ENCODE results near the gene CCT6A.
"Not testable (repeated sequence)": the region's sequence is repeated elsewhere in the genome, so short reads cannot be mapped to it uniquely, and the experiment has no call there.

CCT6A gene

GRCh38 chr7:56063500-56063881 lies 11.9 kb downstream of the CCT6A start:
- no peak for TF ChIP-seq CTCF (IDR thresholded peaks at IDR 0.05; ENCODE audit: control insufficient read depth, extremely low read depth, insufficient read depth)
- peak overlapping the region; percentile 62; the same call in 1 of the 2 replicates for H3K4me3 ChIP-seq (ENCODE audit: low read depth, low read length)
- no peak for DNase-seq (ENCODE audit: low read depth)

GRCh38 chr7:56063882-56064625 lies 12.5 kb downstream of the CCT6A start, which contains the start of gene SUMF2:
SUMF2 (plus strand) TSS chr7:56064286; CDS start chr7:56064312, 26 bp downstream.
- peak; percentile 56 for DNase-seq (ENCODE audit: low read depth)
- peak within 1 kb of the TSS; percentile 62 for H3K4me3 ChIP-seq (ENCODE audit: low read depth, low read length)
- no peak for TF ChIP-seq CTCF (IDR thresholded peaks at IDR 0.05; ENCODE audit: control insufficient read depth, extremely low read depth, insufficient read depth)

GRCh38 chr7:56066376-56066775 lies 14.8 kb downstream of the CCT6A start:
- not testable (repeated sequence) for DNase-seq (ENCODE audit: low read depth); H3K4me3 ChIP-seq (ENCODE audit: low read depth, low read length)

GRCh38 chr7:56074371-56074791 lies 22.8 kb downstream of the CCT6A start:
- peak; percentile 95 for DNase-seq (ENCODE audit: low read depth)
- TF ChIP-seq CTCF (IDR thresholded peaks at IDR 0.05; ENCODE audit: control insufficient read depth, extremely low read depth, insufficient read depth): peak; percentile 75
- H3K4me3 ChIP-seq (ENCODE audit: low read depth, low read length): no peak overlapping the region

- H3K4me3 ChIP-seq (ENCODE audit: low read depth, low read length): no peak overlapping the region
- no peak for DNase-seq (ENCODE audit: low read depth)
- TF ChIP-seq CTCF (IDR thresholded peaks at IDR 0.05; ENCODE audit: control insufficient read depth, extremely low read depth, insufficient read depth): no peak
Measured at GRCh38 chr7:56077681-56078080, 26.1 kb downstream of the CCT6A start.

GRCh38 chr7:56078196-56078595 lies 26.6 kb downstream of the CCT6A start:
- DNase-seq (ENCODE audit: low read depth): no peak
- no peak overlapping the region for H3K4me3 ChIP-seq (ENCODE audit: low read depth, low read length)
- TF ChIP-seq CTCF (IDR thresholded peaks at IDR 0.05; ENCODE audit: control insufficient read depth, extremely low read depth, insufficient read depth): no peak

- peak; percentile 88 for TF ChIP-seq CTCF (IDR thresholded peaks at IDR 0.05; ENCODE audit: control insufficient read depth, extremely low read depth, insufficient read depth)
- DNase-seq (ENCODE audit: low read depth): peak; percentile 89
- 0 out of 2 replicates have a peak overlapping the region, but pooled peaks have one; percentile 5 for H3K4me3 ChIP-seq (ENCODE audit: low read depth, low read length)
Measured at GRCh38 chr7:56079450-56080185, 28.1 kb downstream of the CCT6A start.

GRCh38 chr7:56080726-56081435 lies 29.3 kb downstream of the CCT6A start:
- not testable (repeated sequence) for DNase-seq (ENCODE audit: low read depth); H3K4me3 ChIP-seq (ENCODE audit: low read depth, low read length)

Data from LNCaP clone FGC (cell line).